ENCODE measurements around the gene STOM. TPM values are rescaled to one million over a fixed set of nuclear protein-coding genes. Genes with fewer than 3 reads are reported as not detected.

Gene STOM
- polyA plus RNA-seq, 1 of the 3 experiments (the other 2 are of a cell fraction) = 40.5 TPM

- Histone ChIP-seq H3K9me3 (no peaks in the 10 kb centered on the region), H3K79me2 (ENCODE audit: insufficient read depth) (no peaks in the 10 kb centered on the region), H3K27ac (ENCODE audit: low read depth in 2 of 2, low read length in 1 of 2) (no peak overlapping the region), H3F3A (replicated peaks; ENCODE audit: insufficient read depth) (peaks cover 6% of the 10 kb centered on the region), H3K4me1 (ENCODE audit: control insufficient read depth in 1 of 2, insufficient read depth in 2 of 2, low read depth in 1 of 2, low read length in 1 of 2) (peaks cover 0 to 15% of the 10 kb centered on the region in 2 experiments; a peak in 2 of 4 replicates), H3K9ac (no peak overlapping the region), H3K4me3 (ENCODE audit: low read depth in 2 of 2, low read length in 1 of 2) (no peak overlapping the region), H3K27me3 (ENCODE audit: insufficient read depth) (no peaks in the 10 kb centered on the region), H3K4me2 (no peak overlapping the region), H3K36me3 (replicated peaks in 1 of 2; ENCODE audit: control insufficient read depth in 1 of 2, insufficient read depth in 2 of 2, low read length in 1 of 2) (peaks cover 4 to 14% of the 10 kb centered on the region in 2 experiments), H2AFZ (ENCODE audit: low read depth) (no peak overlapping the region), H4K20me1 (ENCODE audit: insufficient read depth) (no peaks in the 10 kb centered on the region), H3K9me2 (no peaks in the 10 kb centered on the region)
- no peak for TF ChIP-seq FOXJ3 (CRISPR knock-in tag; IDR thresholded peaks at IDR 0.05)
- no peak for TF ChIP-seq TEAD4 (IDR thresholded peaks at IDR 0.05; ENCODE audit: borderline replicate concordance, insufficient read depth)
- TF ChIP-seq, protein P1, sequence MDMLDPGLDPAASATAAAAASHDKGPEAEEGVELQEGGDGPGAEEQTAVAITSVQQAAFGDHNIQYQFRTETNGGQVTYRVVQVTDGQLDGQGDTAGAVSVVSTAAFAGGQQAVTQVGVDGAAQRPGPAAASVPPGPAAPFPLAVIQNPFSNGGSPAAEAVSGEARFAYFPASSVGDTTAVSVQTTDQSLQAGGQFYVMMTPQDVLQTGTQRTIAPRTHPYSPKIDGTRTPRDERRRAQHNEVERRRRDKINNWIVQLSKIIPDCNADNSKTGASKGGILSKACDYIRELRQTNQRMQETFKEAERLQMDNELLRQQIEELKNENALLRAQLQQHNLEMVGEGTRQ (IDR thresholded peaks at IDR 0.05; ENCODE audit: borderline replicate concordance, low read depth, low read length) = no peak
- TF ChIP-seq MAX (IDR thresholded peaks at IDR 0.05; ENCODE audit: low read depth) = no peak
- no peak for TF ChIP-seq YY1 (IDR thresholded peaks at IDR 0.05; ENCODE audit: low read depth)
- no peak for TF ChIP-seq TAF1 (IDR thresholded peaks at IDR 0.05; ENCODE audit: borderline replicate concordance, low read depth, low read length)
- TF ChIP-seq RAD21 (IDR thresholded peaks at IDR 0.05; ENCODE audit: low read length) = no peak
- no peak for TF ChIP-seq RXRA (IDR thresholded peaks at IDR 0.05; ENCODE audit: borderline replicate concordance, low read depth)
- TF ChIP-seq GABPA (IDR thresholded peaks at IDR 0.05; ENCODE audit: low read depth) = no peak
- no peak for TF ChIP-seq EP300 (IDR thresholded peaks at IDR 0.05; ENCODE audit: borderline replicate concordance in 1 of 2, low read depth in 1 of 2, low read length in 1 of 2)
- no peak for TF ChIP-seq RFX5 (IDR thresholded peaks at IDR 0.05; ENCODE audit: low read length)
- TF ChIP-seq, protein P2, sequence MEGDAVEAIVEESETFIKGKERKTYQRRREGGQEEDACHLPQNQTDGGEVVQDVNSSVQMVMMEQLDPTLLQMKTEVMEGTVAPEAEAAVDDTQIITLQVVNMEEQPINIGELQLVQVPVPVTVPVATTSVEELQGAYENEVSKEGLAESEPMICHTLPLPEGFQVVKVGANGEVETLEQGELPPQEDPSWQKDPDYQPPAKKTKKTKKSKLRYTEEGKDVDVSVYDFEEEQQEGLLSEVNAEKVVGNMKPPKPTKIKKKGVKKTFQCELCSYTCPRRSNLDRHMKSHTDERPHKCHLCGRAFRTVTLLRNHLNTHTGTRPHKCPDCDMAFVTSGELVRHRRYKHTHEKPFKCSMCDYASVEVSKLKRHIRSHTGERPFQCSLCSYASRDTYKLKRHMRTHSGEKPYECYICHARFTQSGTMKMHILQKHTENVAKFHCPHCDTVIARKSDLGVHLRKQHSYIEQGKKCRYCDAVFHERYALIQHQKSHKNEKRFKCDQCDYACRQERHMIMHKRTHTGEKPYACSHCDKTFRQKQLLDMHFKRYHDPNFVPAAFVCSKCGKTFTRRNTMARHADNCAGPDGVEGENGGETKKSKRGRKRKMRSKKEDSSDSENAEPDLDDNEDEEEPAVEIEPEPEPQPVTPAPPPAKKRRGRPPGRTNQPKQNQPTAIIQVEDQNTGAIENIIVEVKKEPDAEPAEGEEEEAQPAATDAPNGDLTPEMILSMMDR (IDR thresholded peaks at IDR 0.05) = no peak
- POLR2A ChIA-PET = no interaction called here
- CTCF ChIA-PET = interaction anchor here (0.9 to 4.5 kb wide), 8 partner anchors 12 to 116 kb away, joined by 3 to 36 read pairs (median 3); no protein-coding TSS in a partner anchor
- no peak for DNase-seq
- 94% methylated on average over 2 of the region's 2 CpGs for WGBS (ENCODE audit: low lambda C conversion rate)
Observed at GRCh38 chr9:121339437-121339836, 30.6 kb downstream of the STOM start.

GRCh38 chr9:121336665-121337064 is 33.4 kb downstream of the STOM start:
- WGBS (ENCODE audit: low lambda C conversion rate) = 74% methylated on average over 4 of the region's 4 CpGs
- no peaks in the 10 kb centered on the region for H3K9me3 ChIP-seq
- no peaks in the 10 kb centered on the region for H3K27me3 ChIP-seq (ENCODE audit: insufficient read depth)
- H3K4me2 ChIP-seq = no peak overlapping the region
- H3F3A ChIP-seq (replicated peaks; ENCODE audit: insufficient read depth) = peaks cover 5% of the 10 kb centered on the region
- no peak overlapping the region for H2AFZ ChIP-seq (ENCODE audit: low read depth)
- ChIA-PET POLR2A (no interaction called here), CTCF (interaction anchor here (0.7 kb wide), 1 partner anchor 17 kb away, joined by 5 read pairs; no protein-coding TSS in a partner anchor)
- peaks cover 0 to 10% of the 10 kb centered on the region in 2 experiments; a peak in 1 of 4 replicates for H3K4me1 ChIP-seq (ENCODE audit: control insufficient read depth in 1 of 2, insufficient read depth in 2 of 2, low read depth in 1 of 2, low read length in 1 of 2)
- H3K4me3 ChIP-seq (ENCODE audit: low read depth in 2 of 2, low read length in 1 of 2) = no peak overlapping the region
- peak; percentile 54 for DNase-seq
- H3K79me2 ChIP-seq (ENCODE audit: insufficient read depth) = no peaks in the 10 kb centered on the region
- H3K36me3 ChIP-seq (replicated peaks in 1 of 2; ENCODE audit: control insufficient read depth in 1 of 2, insufficient read depth in 2 of 2, low read length in 1 of 2) = peaks cover 7 to 13% of the 10 kb centered on the region in 2 experiments
- no peaks in the 10 kb centered on the region for H3K9me2 ChIP-seq
- H3K9ac ChIP-seq = no peak overlapping the region
- peak overlapping the region in 1 of 2 experiments; percentile 16; a peak in 1 of 4 replicates for H3K27ac ChIP-seq (ENCODE audit: low read depth in 2 of 2, low read length in 1 of 2)
- no peaks in the 10 kb centered on the region for H4K20me1 ChIP-seq (ENCODE audit: insufficient read depth)
- TF ChIP-seq, protein P3, sequence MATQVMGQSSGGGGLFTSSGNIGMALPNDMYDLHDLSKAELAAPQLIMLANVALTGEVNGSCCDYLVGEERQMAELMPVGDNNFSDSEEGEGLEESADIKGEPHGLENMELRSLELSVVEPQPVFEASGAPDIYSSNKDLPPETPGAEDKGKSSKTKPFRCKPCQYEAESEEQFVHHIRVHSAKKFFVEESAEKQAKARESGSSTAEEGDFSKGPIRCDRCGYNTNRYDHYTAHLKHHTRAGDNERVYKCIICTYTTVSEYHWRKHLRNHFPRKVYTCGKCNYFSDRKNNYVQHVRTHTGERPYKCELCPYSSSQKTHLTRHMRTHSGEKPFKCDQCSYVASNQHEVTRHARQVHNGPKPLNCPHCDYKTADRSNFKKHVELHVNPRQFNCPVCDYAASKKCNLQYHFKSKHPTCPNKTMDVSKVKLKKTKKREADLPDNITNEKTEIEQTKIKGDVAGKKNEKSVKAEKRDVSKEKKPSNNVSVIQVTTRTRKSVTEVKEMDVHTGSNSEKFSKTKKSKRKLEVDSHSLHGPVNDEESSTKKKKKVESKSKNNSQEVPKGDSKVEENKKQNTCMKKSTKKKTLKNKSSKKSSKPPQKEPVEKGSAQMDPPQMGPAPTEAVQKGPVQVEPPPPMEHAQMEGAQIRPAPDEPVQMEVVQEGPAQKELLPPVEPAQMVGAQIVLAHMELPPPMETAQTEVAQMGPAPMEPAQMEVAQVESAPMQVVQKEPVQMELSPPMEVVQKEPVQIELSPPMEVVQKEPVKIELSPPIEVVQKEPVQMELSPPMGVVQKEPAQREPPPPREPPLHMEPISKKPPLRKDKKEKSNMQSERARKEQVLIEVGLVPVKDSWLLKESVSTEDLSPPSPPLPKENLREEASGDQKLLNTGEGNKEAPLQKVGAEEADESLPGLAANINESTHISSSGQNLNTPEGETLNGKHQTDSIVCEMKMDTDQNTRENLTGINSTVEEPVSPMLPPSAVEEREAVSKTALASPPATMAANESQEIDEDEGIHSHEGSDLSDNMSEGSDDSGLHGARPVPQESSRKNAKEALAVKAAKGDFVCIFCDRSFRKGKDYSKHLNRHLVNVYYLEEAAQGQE (IDR thresholded peaks at IDR 0.05; ENCODE audit: low read depth, low read length) = no peak
- no peak for TF ChIP-seq FOXJ3 (CRISPR knock-in tag; IDR thresholded peaks at IDR 0.05)
- no peak for TF ChIP-seq YY1 (IDR thresholded peaks at IDR 0.05; ENCODE audit: low read depth)
- no peak for TF ChIP-seq TAF1 (IDR thresholded peaks at IDR 0.05; ENCODE audit: borderline replicate concordance, low read depth, low read length)
- TF ChIP-seq MXI1 (IDR thresholded peaks at IDR 0.05; ENCODE audit: low read depth, low read length) = no peak
- no peak for TF ChIP-seq TCF12 (IDR thresholded peaks at IDR 0.05)
- TF ChIP-seq MAX (IDR thresholded peaks at IDR 0.05; ENCODE audit: low read depth) = no peak
- TF ChIP-seq, protein P4, sequence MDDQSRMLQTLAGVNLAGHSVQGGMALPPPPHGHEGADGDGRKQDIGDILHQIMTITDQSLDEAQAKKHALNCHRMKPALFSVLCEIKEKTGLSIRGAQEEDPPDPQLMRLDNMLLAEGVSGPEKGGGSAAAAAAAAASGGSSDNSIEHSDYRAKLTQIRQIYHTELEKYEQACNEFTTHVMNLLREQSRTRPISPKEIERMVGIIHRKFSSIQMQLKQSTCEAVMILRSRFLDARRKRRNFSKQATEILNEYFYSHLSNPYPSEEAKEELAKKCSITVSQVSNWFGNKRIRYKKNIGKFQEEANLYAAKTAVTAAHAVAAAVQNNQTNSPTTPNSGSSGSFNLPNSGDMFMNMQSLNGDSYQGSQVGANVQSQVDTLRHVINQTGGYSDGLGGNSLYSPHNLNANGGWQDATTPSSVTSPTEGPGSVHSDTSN (IDR thresholded peaks at IDR 0.05) = no peak
- TF ChIP-seq TEAD4 (IDR thresholded peaks at IDR 0.05; ENCODE audit: borderline replicate concordance, insufficient read depth) = no peak
- no peak for TF ChIP-seq FOXM1 (IDR thresholded peaks at IDR 0.05; ENCODE audit: low read depth)
- TF ChIP-seq GATA2 (CRISPR knock-in tag; IDR thresholded peaks at IDR 0.05) = no peak
